Naive thymus-derived CD4-positive, alpha-beta T cell (primary cell): ENCODE data around the gene RASAL2. TPM values are rescaled to one million over a fixed set of nuclear protein-coding genes. Genes with fewer than 3 reads are reported as not detected.

Experiments used
- ATAC-seq: fragments of 150-1000 bp; cut with Tn5 transposase; 2 replicates; pipeline ENCODE4 v1.10.0; 2021; ENCODE audit warnings: mild to moderate bottlenecking, moderate library complexity
- CTCF ChIA-PET: fragments of 350-600 bp; sonication (Branson Sonifier 250); formaldehyde crosslinking; loops from one replicate; lab custom pipeline; 2021; ENCODE audit warnings: antibody characterized with exemption; lab: Charles Lee
- POLR2A ChIA-PET: fragments of 350-600 bp; sonication (Branson Sonifier 250); formaldehyde crosslinking; loops from one replicate; lab custom pipeline; 2021; ENCODE audit warnings: antibody characterized with exemption, inconsistent platforms; lab: Charles Lee
- DNase-seq, 9 donors: peaks; one replicate each; pipeline versions ENCODE4 v3.0.0 to v3.0.0-alpha.2; 2020 to 2022; ENCODE audit warnings: mixed read lengths in 1 of 9
- H3K27ac ChIP-seq: one replicate; pipeline ENCODE4 v1.7.0; 2013; ENCODE audit warnings: mild to moderate bottlenecking, low read depth, low read length, moderate library complexity
- H3K27me3 ChIP-seq, 2 donors: one replicate each; pipeline ENCODE4 v1.7.0; 2013; ENCODE audit warnings: low read length in 2 of 2, mild to moderate bottlenecking in 2 of 2, moderate library complexity in 2 of 2; ENCODE audit not compliant: control insufficient read depth in 2 of 2, insufficient read depth in 2 of 2
- H3K36me3 ChIP-seq, 3 experiments: 1 replicate in 2 of 3; 2 replicates in 1 of 3; pipeline ENCODE4 v1.7.0; 2013; ENCODE audit warnings: low read length in 3 of 3, mild to moderate bottlenecking in 3 of 3, moderate library complexity in 1 of 3; ENCODE audit not compliant: insufficient read depth in 3 of 3, control insufficient read depth in 2 of 3
- H3K4me1 ChIP-seq, 2 donors: one replicate each; pipeline ENCODE4 v1.7.0; 2013; ENCODE audit warnings: low read length in 2 of 2, mild to moderate bottlenecking in 2 of 2, moderate library complexity in 1 of 2; ENCODE audit not compliant: control insufficient read depth in 2 of 2, insufficient read depth in 2 of 2
- H3K4me3 ChIP-seq: 2 replicates; pipeline ENCODE4 v1.7.0; 2013; ENCODE audit warnings: mild to moderate bottlenecking, low read length
- H3K9me3 ChIP-seq, 3 experiments: 1 replicate in 2 of 3; 2 replicates in 1 of 3; pipeline ENCODE4 v1.7.0; 2013; ENCODE audit warnings: low read length in 3 of 3; ENCODE audit not compliant: control insufficient read depth in 2 of 3
- H3K27ac Mint-ChIP-seq, 9 donors: one replicate each; pipeline ENCODE4 v1.8.0; 2020 to 2022; ENCODE audit warnings: mixed read lengths in 9 of 9, mild to moderate bottlenecking in 8 of 9, moderate library complexity in 5 of 9, inconsistent platforms in 2 of 9
- H3K27me3 Mint-ChIP-seq, 5 donors: one replicate each; pipeline ENCODE4 v1.8.0; 2021 to 2022; ENCODE audit warnings: mixed read lengths in 5 of 5, mild to moderate bottlenecking in 1 of 5
- H3K36me3 Mint-ChIP-seq, 5 donors: one replicate each; pipeline ENCODE4 v1.8.0; 2020 to 2022; ENCODE audit warnings: mixed read lengths in 5 of 5, mild to moderate bottlenecking in 3 of 5, inconsistent platforms in 1 of 5
- H3K4me1 Mint-ChIP-seq, 7 donors: one replicate each; pipeline ENCODE4 v1.8.0; 2020 to 2022; ENCODE audit warnings: mixed read lengths in 7 of 7, mild to moderate bottlenecking in 3 of 7, inconsistent platforms in 1 of 7
- H3K4me3 Mint-ChIP-seq, 10 donors: one replicate each; pipeline ENCODE4 v1.8.0; 2020 to 2022; ENCODE audit warnings: mild to moderate bottlenecking in 10 of 10, mixed read lengths in 10 of 10, moderate library complexity in 6 of 10, inconsistent platforms in 2 of 10
- H3K9me3 Mint-ChIP-seq, 11 donors: one replicate each; pipeline ENCODE4 v1.8.0; 2020 to 2022; ENCODE audit warnings: mixed read lengths in 11 of 11, mild to moderate bottlenecking in 4 of 11, inconsistent platforms in 1 of 11, moderate library complexity in 1 of 11
- intact Hi-C, 2 donors: fragments of 100-400 bp; cut with micrococcal nuclease; formaldehyde crosslinking; loops; one replicate each; pipeline ENCODE4 v1.15.1; 2023
- polyA plus RNA-seq, 2 donors: library from polyadenylated mRNA; unstranded; fragments of 300-500 nt; fragmentation: Illumina TruSeq; gene quantifications; one replicate each; pipeline ENCODE4 v1.2.3, GENCODE V29; 2021
- total RNA-seq, 6 experiments: library from RNA in 5 of 6; stranded (reverse) in 5 of 6; gene quantifications; 1 replicate in 5 of 6; 2 replicates in 1 of 6; pipeline ENCODE4 v1.2.3 and lab custom pipeline; 2021 to 2026

Gene RASAL2
- total and polyA plus RNA-seq, 7 experiments from 2014 or later, result 0.11 to 0.69 (median 0.15) TPM; not detected in 3

DNA sequence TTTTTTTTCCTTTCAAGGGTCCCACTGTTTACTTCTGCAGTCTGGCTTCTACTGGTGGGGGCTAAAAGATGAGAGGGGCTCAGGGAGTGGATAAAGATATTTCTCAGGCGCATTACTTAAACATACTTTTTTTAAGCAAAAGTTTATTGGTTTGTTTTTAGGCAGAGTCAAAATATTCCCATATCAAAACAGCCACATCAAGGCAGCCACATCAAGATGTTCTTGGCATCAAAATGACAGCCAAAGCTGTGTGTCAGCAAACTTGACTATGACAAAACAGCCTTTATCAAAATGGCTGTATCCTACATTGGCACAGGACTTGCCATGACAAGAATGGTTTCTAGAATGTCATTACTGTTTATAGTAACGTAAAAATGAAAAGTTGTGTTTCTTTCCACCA is 22.1 kb upstream of the RASAL2 start:
- no peak overlapping the region for H3K27ac ChIP-seq
- Mint-ChIP-seq H3K4me1 (peaks cover 0 to 3% (median 0%) of the 10 kb centered on the region in 7 donors), H3K27ac (no peak overlapping the region), H3K27me3 (peaks cover 0 to 4% (median 0%) of the 10 kb centered on the region in 5 donors), H3K36me3 (no peaks in the 10 kb centered on the region), H3K4me3 (no peak overlapping the region), H3K9me3 (peaks cover 1 to 23% (median 11%) of the 10 kb centered on the region in 11 donors)
- no peak for DNase-seq
- no peak for ATAC-seq
- ChIA-PET CTCF (no interaction called here), POLR2A (no interaction called here)
- no peaks in the 10 kb centered on the region for H3K27me3 ChIP-seq
- H3K36me3 ChIP-seq, result no peaks in the 10 kb centered on the region
- no peaks in the 10 kb centered on the region for H3K4me1 ChIP-seq
- no peak overlapping the region for H3K4me3 ChIP-seq
- no peaks in the 10 kb centered on the region for H3K9me3 ChIP-seq
- intact Hi-C loops, result no loop called here

GRCh38 chr1:178072326-178072725 is 21.6 kb upstream of the RASAL2 start:
- Mint-ChIP-seq H3K27me3 (peaks cover 0 to 4% (median 0%) of the 10 kb centered on the region in 5 donors), H3K9me3 (peaks cover 0 to 26% (median 9%) of the 10 kb centered on the region in 11 donors), H3K27ac (no peak overlapping the region), H3K36me3 (no peaks in the 10 kb centered on the region), H3K4me3 (no peak overlapping the region), H3K4me1 (no peaks in the 10 kb centered on the region)
- H3K36me3 ChIP-seq, result no peaks in the 10 kb centered on the region
- intact Hi-C loops, result no loop called here
- H3K9me3 ChIP-seq, result no peaks in the 10 kb centered on the region
- no peaks in the 10 kb centered on the region for H3K27me3 ChIP-seq
- no peak overlapping the region for H3K4me3 ChIP-seq
- ChIA-PET CTCF (no interaction called here), POLR2A (no interaction called here)
- H3K27ac ChIP-seq, result no peak overlapping the region
- no peak for ATAC-seq
- no peak for DNase-seq
- no peaks in the 10 kb centered on the region for H3K4me1 ChIP-seq

DNA sequence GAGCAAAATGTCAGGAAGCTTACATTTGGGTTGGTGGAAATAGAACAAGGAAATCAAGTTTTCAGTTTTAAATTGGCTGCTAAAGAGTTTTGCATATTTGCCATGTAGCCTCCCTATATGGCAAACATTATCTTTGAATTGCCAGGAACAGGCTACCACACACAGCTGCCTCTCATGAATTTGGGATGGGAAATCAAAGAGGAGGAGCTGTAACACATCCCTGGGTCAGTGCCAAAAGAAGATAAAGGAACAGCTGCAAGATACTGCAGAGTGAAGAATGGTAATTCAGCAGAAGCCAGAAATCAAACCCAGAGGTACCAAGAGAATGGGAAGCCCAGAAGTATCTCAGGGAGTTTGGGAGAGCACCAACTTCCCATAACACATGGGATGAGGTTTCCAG is 18.6 kb upstream of the RASAL2 start:
- POLR2A ChIA-PET, result no interaction called here
- peaks cover 0 to 4% (median 0%) of the 10 kb centered on the region in 5 donors for H3K27me3 Mint-ChIP-seq

DNA sequence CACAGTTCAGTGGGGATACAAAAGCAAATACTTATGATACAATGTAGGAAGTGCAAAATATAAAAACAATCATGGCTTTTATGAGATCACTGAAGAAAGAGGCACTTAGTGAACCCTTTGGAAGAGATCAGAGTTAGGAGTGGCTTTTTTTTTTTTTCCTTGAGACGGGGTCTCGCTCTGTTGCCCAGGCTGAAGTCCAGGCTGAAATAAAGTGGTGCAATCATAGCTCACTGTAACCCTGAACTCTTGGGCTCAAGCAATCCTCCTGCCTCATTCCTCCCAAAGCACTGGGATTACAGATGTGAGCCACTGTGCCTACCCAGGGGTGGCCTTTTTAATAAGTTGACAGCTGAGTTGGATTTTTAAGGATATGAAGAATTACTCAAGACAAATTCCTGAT is 17.3 kb upstream of the RASAL2 start:
- DNase-seq (no peak), ATAC-seq (no peak)
- Histone ChIP-seq H3K9me3 (no peaks in the 10 kb centered on the region), H3K4me1 (no peaks in the 10 kb centered on the region), H3K36me3 (no peaks in the 10 kb centered on the region), H3K27me3 (no peaks in the 10 kb centered on the region), H3K4me3 (no peak overlapping the region), H3K27ac (no peak overlapping the region)
- CTCF ChIA-PET, result no interaction called here
- Mint-ChIP-seq H3K27me3 (peaks cover 0 to 4% (median 0%) of the 10 kb centered on the region in 5 donors), H3K36me3 (no peaks in the 10 kb centered on the region), H3K27ac (no peak overlapping the region), H3K4me3 (no peak overlapping the region), H3K4me1 (no peaks in the 10 kb centered on the region), H3K9me3 (peaks cover 0 to 27% (median 9%) of the 10 kb centered on the region in 11 donors)
- POLR2A ChIA-PET, result no interaction called here
- intact Hi-C loops, result no loop called here

More for the DNA sequence above, 18.6 kb upstream of the RASAL2 start:
- ATAC-seq, result no peak
- no peaks in the 10 kb centered on the region for H3K4me1 ChIP-seq
- no peaks in the 10 kb centered on the region for H3K9me3 ChIP-seq
- Mint-ChIP-seq H3K36me3 (no peaks in the 10 kb centered on the region), H3K4me1 (no peaks in the 10 kb centered on the region), H3K27ac (no peak overlapping the region), H3K4me3 (no peak overlapping the region), H3K9me3 (peaks cover 0 to 27% (median 9%) of the 10 kb centered on the region in 11 donors)
- H3K27me3 ChIP-seq, result no peaks in the 10 kb centered on the region
- DNase-seq, result no peak
- intact Hi-C loops, result no loop called here
- CTCF ChIA-PET, result no interaction called here
- no peaks in the 10 kb centered on the region for H3K36me3 ChIP-seq
- H3K27ac ChIP-seq, result no peak overlapping the region
- no peak overlapping the region for H3K4me3 ChIP-seq

DNA sequence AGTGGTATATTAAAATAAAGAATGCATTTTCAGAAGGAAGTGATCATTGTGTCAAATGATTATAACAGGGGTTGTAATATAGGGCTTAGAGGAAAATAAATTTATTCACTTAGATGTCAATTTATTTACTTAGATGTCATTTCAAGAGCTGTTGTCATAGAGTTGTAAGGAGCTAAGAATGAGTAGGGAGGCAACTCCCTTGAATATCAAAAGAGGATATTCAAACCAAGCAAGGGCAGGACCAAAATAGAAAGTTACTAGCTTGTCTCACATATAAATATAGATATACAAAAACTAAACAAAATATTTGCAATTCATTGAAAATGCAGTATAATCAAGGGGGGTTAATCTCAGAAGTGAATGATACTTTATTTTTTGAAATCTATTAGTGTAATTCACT is 16.0 kb upstream of the RASAL2 start:
- no peak for ATAC-seq
- H3K4me3 Mint-ChIP-seq, result no peak overlapping the region
- H3K9me3 ChIP-seq, result no peaks in the 10 kb centered on the region
- DNase-seq, result no peak
- POLR2A ChIA-PET, result no interaction called here
- H3K27me3 ChIP-seq, result no peaks in the 10 kb centered on the region
- H3K4me3 ChIP-seq, result no peak overlapping the region
- no peak overlapping the region for H3K27ac Mint-ChIP-seq
- no peaks in the 10 kb centered on the region for H3K36me3 ChIP-seq
- intact Hi-C loops, result no loop called here
- peaks cover 0 to 25% (median 13%) of the 10 kb centered on the region in 11 donors for H3K9me3 Mint-ChIP-seq
- H3K4me1 Mint-ChIP-seq, result no peaks in the 10 kb centered on the region
- peaks cover 0 to 4% (median 0%) of the 10 kb centered on the region in 5 donors for H3K36me3 Mint-ChIP-seq
- CTCF ChIA-PET, result no interaction called here
- H3K27me3 Mint-ChIP-seq, result peaks cover 0 to 4% (median 0%) of the 10 kb centered on the region in 5 donors
- H3K27ac ChIP-seq, result no peak overlapping the region
- no peaks in the 10 kb centered on the region for H3K4me1 ChIP-seq

DNA sequence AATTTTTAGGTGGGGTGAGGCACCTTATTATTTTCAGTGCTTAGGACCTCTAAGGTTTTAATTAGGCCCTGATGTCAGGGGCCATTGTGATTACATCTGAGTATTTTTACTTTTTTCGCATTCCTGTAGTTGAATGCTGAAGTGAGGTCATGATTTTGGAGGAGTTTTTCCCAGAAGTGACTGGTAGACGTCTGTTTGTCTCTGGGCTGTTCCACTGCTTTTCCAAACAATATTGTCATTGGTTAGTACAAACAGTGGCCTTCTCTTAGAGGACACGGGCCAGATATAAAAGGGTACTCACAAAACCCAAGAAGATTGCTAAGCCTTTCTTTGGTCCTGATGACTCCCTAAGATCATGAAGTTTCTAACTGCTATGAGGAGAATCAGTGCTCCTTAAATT is 7.6 kb upstream of the RASAL2 start:
- ATAC-seq (no peak), DNase-seq (no peak)
- Mint-ChIP-seq H3K9me3 (peaks cover 0 to 49% (median 18%) of the 10 kb centered on the region in 11 donors), H3K4me3 (no peak overlapping the region), H3K4me1 (no peaks in the 10 kb centered on the region), H3K27ac (no peak overlapping the region), H3K27me3 (peaks cover under 1 to 31% (median 28%) of the 10 kb centered on the region in 5 donors), H3K36me3 (peaks cover 0 to 12% (median 0%) of the 10 kb centered on the region in 5 donors)
- intact Hi-C loops, result no loop called here
- H3K4me1 ChIP-seq, result no peaks in the 10 kb centered on the region
- no peaks in the 10 kb centered on the region for H3K36me3 ChIP-seq
- POLR2A ChIA-PET, result no interaction called here
- no peak overlapping the region for H3K4me3 ChIP-seq
- no peak overlapping the region for H3K27ac ChIP-seq
- H3K27me3 ChIP-seq, result no peaks in the 10 kb centered on the region
- H3K9me3 ChIP-seq, result no peaks in the 10 kb centered on the region
- CTCF ChIA-PET, result no interaction called here

GRCh38 chr1:178086766-178087165 is 7.1 kb upstream of the RASAL2 start:
- Mint-ChIP-seq H3K4me3 (no peak overlapping the region), H3K27ac (no peak overlapping the region), H3K27me3 (peaks cover 4 to 35% (median 32%) of the 10 kb centered on the region in 5 donors), H3K9me3 (peaks cover 4 to 46% (median 18%) of the 10 kb centered on the region in 11 donors), H3K36me3 (peaks cover 0 to 12% (median 0%) of the 10 kb centered on the region in 5 donors), H3K4me1 (no peaks in the 10 kb centered on the region)
- POLR2A ChIA-PET, result no interaction called here
- Histone ChIP-seq H3K9me3 (no peaks in the 10 kb centered on the region), H3K27me3 (no peaks in the 10 kb centered on the region), H3K27ac (no peak overlapping the region), H3K4me1 (no peaks in the 10 kb centered on the region), H3K4me3 (no peak overlapping the region), H3K36me3 (no peaks in the 10 kb centered on the region)
- DNase-seq (no peak), ATAC-seq (peak; percentile 63)
- CTCF ChIA-PET, result no interaction called here
- intact Hi-C loops, result no loop called here
